GM12892 (cell line): ENCODE results near the gene GPRC6A.

Experiments used
- POLR2A ChIP-seq: IDR thresholded peaks from 2 replicates; pipeline ENCODE4 v1.6.1; 2011; ENCODE audit warnings: low read depth, low read length, control low read depth
- POLR2AphosphoS5 ChIP-seq: IDR thresholded peaks from 2 replicates; pipeline ENCODE4 v1.6.1; 2011; ENCODE audit warnings: low read depth, low read length, control low read depth
- TAF1 ChIP-seq: IDR thresholded peaks from 2 replicates; pipeline ENCODE4 v1.6.1; 2011; ENCODE audit warnings: low read depth, mild to moderate bottlenecking, control low read depth, low read length, borderline replicate concordance

DNA sequence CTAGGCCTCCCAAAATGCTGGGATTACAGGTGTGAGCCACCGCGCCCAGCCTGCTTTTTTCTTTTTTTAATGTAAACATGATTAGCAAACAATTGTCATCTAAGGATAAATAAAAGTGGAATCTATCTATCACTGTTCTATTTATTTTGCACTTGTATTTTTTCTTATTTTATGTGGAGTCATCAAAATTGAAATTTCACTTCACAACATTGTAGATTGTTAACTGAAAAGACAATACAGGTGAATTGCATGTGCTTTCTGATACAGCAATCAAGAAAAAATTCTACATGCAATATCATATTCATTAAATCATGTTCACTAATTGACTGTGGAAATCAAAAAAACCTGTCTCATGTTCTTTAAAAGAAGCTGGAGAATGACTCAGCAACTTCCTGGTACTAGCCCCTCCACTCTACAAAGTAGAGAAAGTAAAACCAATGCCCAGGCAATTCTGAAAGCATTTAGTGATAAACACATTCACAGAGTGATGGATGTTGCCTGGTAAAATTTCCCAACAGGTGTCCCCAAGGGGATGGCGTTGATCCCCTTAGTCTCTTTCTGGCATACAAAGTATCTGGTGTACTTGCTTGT, 37.5 kb upstream of the GPRC6A start:
- TF ChIP-seq POLR2A (no peak), POLR2AphosphoS5 (no peak), TAF1 (no peak)
